H9 (cell line): ENCODE data around the gene NHS. TPM values are rescaled to one million over a fixed set of nuclear protein-coding genes. Genes with fewer than 3 reads are reported as not detected.

ENCODE experiments used
- DNase-seq: peaks from one replicate; pipeline ENCODE4 v3.0.0-alpha.2; 2017
- H2AFZ ChIP-seq: one replicate; pipeline ENCODE4 v1.6.1; 2013; ENCODE audit warnings: mild to moderate bottlenecking, low read length, control low read depth, moderate library complexity
- H2AK5ac ChIP-seq: 2 replicates; pipeline ENCODE4 v1.6.1; 2013; ENCODE audit warnings: low read length, control low read depth, mixed read lengths; ENCODE audit not compliant: insufficient read length
- H2BK120ac ChIP-seq: one replicate; pipeline ENCODE4 v1.6.1; 2013; ENCODE audit warnings: low read depth, mild to moderate bottlenecking, low read length, control low read depth, inconsistent platforms; ENCODE audit not compliant: poor library complexity, severe bottlenecking
- H2BK12ac ChIP-seq: 2 replicates; pipeline ENCODE4 v1.6.1; 2013; ENCODE audit warnings: low read length, control low read depth, mixed read lengths, low read depth; ENCODE audit not compliant: insufficient read length
- H2BK15ac ChIP-seq: 2 replicates; pipeline ENCODE4 v1.6.1; 2013; ENCODE audit warnings: low read depth, low read length, control low read depth
- H2BK20ac ChIP-seq: one replicate; pipeline ENCODE4 v1.6.1; 2013; ENCODE audit warnings: low read depth, mild to moderate bottlenecking, low read length, control low read depth, inconsistent platforms; ENCODE audit not compliant: poor library complexity, severe bottlenecking
- H2BK5ac ChIP-seq: 2 replicates; pipeline ENCODE4 v1.6.1; 2013; ENCODE audit warnings: low read length, control low read depth, mixed read lengths; ENCODE audit not compliant: insufficient read length
- H3K14ac ChIP-seq: 2 replicates; pipeline ENCODE4 v1.6.1; 2013; ENCODE audit warnings: low read length, control low read depth; ENCODE audit not compliant: insufficient read depth
- H3K18ac ChIP-seq: 2 replicates; pipeline ENCODE4 v1.6.1; 2013; ENCODE audit warnings: low read depth, mild to moderate bottlenecking, mixed read lengths, low read length, control low read depth; ENCODE audit not compliant: insufficient read length
- H3K23ac ChIP-seq: 2 replicates; pipeline ENCODE4 v1.6.1; 2013; ENCODE audit warnings: low read length, control low read depth, mixed read lengths, low read depth; ENCODE audit not compliant: insufficient read length
- H3K23me2 ChIP-seq: 2 replicates; pipeline ENCODE4 v1.6.1; 2013; ENCODE audit warnings: low read depth, mild to moderate bottlenecking, mixed read lengths, low read length, control low read depth; ENCODE audit not compliant: insufficient read length, poor library complexity, severe bottlenecking
- H3K27ac ChIP-seq: 2 replicates; pipeline ENCODE4 v1.5.1; 2013; ENCODE audit warnings: low read length, control low read depth, mixed read lengths, low read depth; ENCODE audit not compliant: insufficient read length
- H3K27me3 ChIP-seq: 2 replicates; pipeline ENCODE4 v1.6.1; 2013; ENCODE audit warnings: low read length, control low read depth, inconsistent platforms; ENCODE audit not compliant: insufficient read depth
- H3K4ac ChIP-seq: 2 replicates; pipeline ENCODE4 v1.6.1; 2013; ENCODE audit warnings: low read depth, mild to moderate bottlenecking, control low read depth, inconsistent platforms, low read length, moderate library complexity
- H3K4me1 ChIP-seq: 2 replicates; pipeline ENCODE4 v1.6.1; 2013; ENCODE audit warnings: low read length, control low read depth, inconsistent platforms; ENCODE audit not compliant: insufficient read depth
- H3K4me2 ChIP-seq: 2 replicates; pipeline ENCODE4 v1.6.1; 2013; ENCODE audit warnings: low read length, control low read depth, mixed read lengths; ENCODE audit not compliant: insufficient read length, insufficient read depth
- H3K56ac ChIP-seq: 2 replicates; pipeline ENCODE4 v1.6.1; 2013; ENCODE audit warnings: low read depth, mild to moderate bottlenecking, mixed read lengths, low read length, control low read depth; ENCODE audit not compliant: insufficient read length
- H3K79me1 ChIP-seq: 2 replicates; pipeline ENCODE4 v1.6.1; 2013; ENCODE audit warnings: low read depth, mild to moderate bottlenecking, moderate library complexity, low read length, control low read depth, inconsistent platforms; ENCODE audit not compliant: insufficient read depth, poor library complexity, severe bottlenecking
- H3K79me2 ChIP-seq: 2 replicates; pipeline ENCODE4 v1.6.1; 2013; ENCODE audit warnings: low read length, control low read depth, inconsistent platforms; ENCODE audit not compliant: insufficient read depth
- H3K9ac ChIP-seq: 2 replicates; pipeline ENCODE4 v1.6.1; 2013; ENCODE audit warnings: low read length, control low read depth, mixed read lengths; ENCODE audit not compliant: insufficient read length; ENCODE audit errors: extremely low read depth
- H3K9me3 ChIP-seq: one replicate; pipeline ENCODE4 v1.6.1; 2013; ENCODE audit warnings: low read depth, low read length, inconsistent platforms; ENCODE audit not compliant: control insufficient read depth
- H3T11ph ChIP-seq: one replicate; pipeline ENCODE4 v1.6.1; 2013; ENCODE audit warnings: mild to moderate bottlenecking, low read length, control low read depth, inconsistent platforms
- H4K20me1 ChIP-seq: one replicate; pipeline ENCODE4 v1.6.1; 2013; ENCODE audit not compliant: control insufficient read depth, insufficient read length, insufficient read depth
- H4K5ac ChIP-seq: 2 replicates; pipeline ENCODE4 v1.6.1; 2013; ENCODE audit warnings: low read depth, mild to moderate bottlenecking, mixed read lengths, low read length, control low read depth; ENCODE audit not compliant: insufficient read length
- H4K8ac ChIP-seq: replicated peaks from 2 replicates; pipeline ENCODE4 v1.6.1; 2013; ENCODE audit warnings: low read length, control low read depth, mixed read lengths, low read depth; ENCODE audit not compliant: insufficient read length
- H4K91ac ChIP-seq: 2 replicates; pipeline ENCODE4 v1.6.1; 2013; ENCODE audit warnings: low read depth, mild to moderate bottlenecking, moderate library complexity, mixed read lengths, low read length, control low read depth; ENCODE audit not compliant: insufficient read length
- H3K27ac Mint-ChIP-seq, 3 experiments: 2 replicates in 2 of 3; 3 replicates in 1 of 3; pipeline ENCODE4 v1.8.0; 2020 to 2021; ENCODE audit warnings: mixed read lengths in 3 of 3, mild to moderate bottlenecking in 1 of 3, moderate library complexity in 1 of 3
- H3K27me3 Mint-ChIP-seq: 2 replicates; pipeline ENCODE4 v1.8.0; 2021; ENCODE audit warnings: low read depth, mild to moderate bottlenecking, moderate library complexity, mixed read lengths
- H3K36me3 Mint-ChIP-seq, 3 experiments: 2 replicates in 2 of 3; 3 replicates in 1 of 3; pipeline ENCODE4 v1.8.0; 2020 to 2021; ENCODE audit warnings: low read depth in 3 of 3, mixed read lengths in 3 of 3; ENCODE audit not compliant: insufficient read depth in 1 of 3
- H3K4me1 Mint-ChIP-seq, 2 experiments: 2 replicates each; pipeline ENCODE4 v1.8.0; 2020; ENCODE audit warnings: mixed read lengths in 2 of 2
- H3K4me3 Mint-ChIP-seq, 2 experiments: 2 replicates in 1 of 2; 3 replicates in 1 of 2; pipeline ENCODE4 v1.8.0; 2020 to 2021; ENCODE audit warnings: mild to moderate bottlenecking in 2 of 2, mixed read lengths in 2 of 2, moderate library complexity in 1 of 2
- H3K9me3 Mint-ChIP-seq, 2 experiments: 2 replicates in 1 of 2; 3 replicates in 1 of 2; pipeline ENCODE4 v1.8.0; 2020; ENCODE audit warnings: mild to moderate bottlenecking in 2 of 2, mixed read lengths in 2 of 2, moderate library complexity in 1 of 2
- WGBS: extraction: QIAGEN DNeasy Blood & Tissue Kit; methylation state at CpG from one replicate; pipeline ENCODE4 v1.1.7; 2013; ENCODE audit warnings: missing lambda C conversion rate, low lambda C conversion rate, mixed read lengths; ENCODE audit not compliant: insufficient read length; ENCODE audit errors: extremely low coverage; 5-methylcytosine and 5-hydroxymethylcytosine counted together
- total RNA-seq: library from RNA; stranded (reverse); gene quantifications from 2 replicates; pipeline ENCODE4 v1.2.1, GENCODE V29; 2021
- TF ChIP-seq, protein P1 (sequence below): fragments of 200-600 bp; sonication (generic); conservative IDR thresholded peaks from 3 replicates; pipeline ENCODE4 v1.8.0; 2021; ENCODE audit warnings: antibody characterized with exemption, mild to moderate bottlenecking

The NHS gene
- total RNA-seq, 1 experiment from 2014 or later: 8.7 TPM

DNA sequence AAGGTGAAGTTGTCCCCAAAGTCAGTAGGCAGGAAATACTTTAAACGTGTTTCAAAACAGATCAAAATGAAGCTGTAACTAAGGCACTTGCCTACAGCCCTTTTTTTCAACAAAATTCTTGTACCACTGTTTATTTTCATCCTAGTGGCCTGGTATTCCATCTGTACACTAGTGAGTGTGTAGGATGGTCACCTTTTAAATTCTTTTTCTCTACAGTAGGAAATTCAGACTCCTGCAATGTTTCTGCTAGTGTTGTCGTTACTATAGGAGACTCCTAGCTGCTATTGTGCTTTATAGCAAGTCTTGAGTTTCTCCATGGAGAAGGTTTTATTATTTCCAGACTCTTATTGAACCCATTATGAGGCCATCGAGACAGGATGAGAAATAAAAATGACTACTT is 7.0 kb upstream of the NHS start:
- no peak for DNase-seq
- H2BK120ac ChIP-seq: no peak overlapping the region
- Mint-ChIP-seq H3K4me1 (peaks cover 14 to 15% of the 10 kb centered on the region in 2 experiments), H3K27me3 (peaks cover 15% of the 10 kb centered on the region; the same call in 1 of the 2 replicates), H3K36me3 (no peaks in the 10 kb centered on the region), H3K4me3 (no peak overlapping the region), H3K9me3 (no peaks in the 10 kb centered on the region), H3K27ac (no peak overlapping the region)
- H3K56ac ChIP-seq: no peak overlapping the region
- H3T11ph ChIP-seq: no peak overlapping the region
- no peak overlapping the region for H2BK12ac ChIP-seq
- no peaks in the 10 kb centered on the region; the same call in 1 of the 2 replicates for H3K4me1 ChIP-seq
- H3K18ac ChIP-seq: no peak overlapping the region
- H2BK15ac ChIP-seq: no peak overlapping the region
- H3K79me2 ChIP-seq: no peaks in the 10 kb centered on the region
- WGBS: no CpG with 5 or more reads among the region's 3 CpGs
- H3K9ac ChIP-seq: no peak overlapping the region
- H3K4ac ChIP-seq: no peak overlapping the region
- no peaks in the 10 kb centered on the region for H3K79me1 ChIP-seq
- H4K20me1 ChIP-seq: no peaks in the 10 kb centered on the region
- no peak overlapping the region for H2AFZ ChIP-seq
- no peak overlapping the region for H4K91ac ChIP-seq
- H3K9me3 ChIP-seq: peaks cover 9% of the 10 kb centered on the region
- H3K23ac ChIP-seq: no peak overlapping the region
- no peaks in the 10 kb centered on the region for H3K23me2 ChIP-seq
- TF ChIP-seq, protein P1, sequence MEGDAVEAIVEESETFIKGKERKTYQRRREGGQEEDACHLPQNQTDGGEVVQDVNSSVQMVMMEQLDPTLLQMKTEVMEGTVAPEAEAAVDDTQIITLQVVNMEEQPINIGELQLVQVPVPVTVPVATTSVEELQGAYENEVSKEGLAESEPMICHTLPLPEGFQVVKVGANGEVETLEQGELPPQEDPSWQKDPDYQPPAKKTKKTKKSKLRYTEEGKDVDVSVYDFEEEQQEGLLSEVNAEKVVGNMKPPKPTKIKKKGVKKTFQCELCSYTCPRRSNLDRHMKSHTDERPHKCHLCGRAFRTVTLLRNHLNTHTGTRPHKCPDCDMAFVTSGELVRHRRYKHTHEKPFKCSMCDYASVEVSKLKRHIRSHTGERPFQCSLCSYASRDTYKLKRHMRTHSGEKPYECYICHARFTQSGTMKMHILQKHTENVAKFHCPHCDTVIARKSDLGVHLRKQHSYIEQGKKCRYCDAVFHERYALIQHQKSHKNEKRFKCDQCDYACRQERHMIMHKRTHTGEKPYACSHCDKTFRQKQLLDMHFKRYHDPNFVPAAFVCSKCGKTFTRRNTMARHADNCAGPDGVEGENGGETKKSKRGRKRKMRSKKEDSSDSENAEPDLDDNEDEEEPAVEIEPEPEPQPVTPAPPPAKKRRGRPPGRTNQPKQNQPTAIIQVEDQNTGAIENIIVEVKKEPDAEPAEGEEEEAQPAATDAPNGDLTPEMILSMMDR: no peak
- H4K5ac ChIP-seq: no peak overlapping the region
- no peak overlapping the region for H2BK20ac ChIP-seq
- no peaks in the 10 kb centered on the region for H3K27me3 ChIP-seq
- H4K8ac ChIP-seq: no peak overlapping the region
- H2AK5ac ChIP-seq: no peak overlapping the region
- no peak overlapping the region for H2BK5ac ChIP-seq
- H3K4me2 ChIP-seq: no peak overlapping the region
- no peak overlapping the region for H3K14ac ChIP-seq
- no peak overlapping the region for H3K27ac ChIP-seq
